Calu3 (cell line): ENCODE measurements around the gene FIS1. TPM values are rescaled to one million over a fixed set of nuclear protein-coding genes. Genes with fewer than 3 reads are reported as not detected.
"Not testable (repeated sequence)": the region's sequence is repeated elsewhere in the genome, so short reads cannot be mapped to it uniquely, and the experiment has no call there.

ENCODE experiments used
- BruUV-seq: library from RNA; stranded (reverse); fragments of 400-500 nt; replicated peaks from 2 replicates; lab custom pipeline; 2021; lab: Mats Ljungman, UMichigan
- CTCF ChIA-PET: fragments of 300-600 bp; sonication (Branson Sonifier 250); formaldehyde crosslinking; loops from one replicate; lab custom pipeline; 2022; ENCODE audit warnings: antibody characterized with exemption; lab: Charles Lee
- DNase-seq: peaks from one replicate; pipeline ENCODE4 v3.0.0; 2022
- H3K27ac Mint-ChIP-seq: one replicate; pipeline ENCODE4 v1.8.0; 2022; ENCODE audit warnings: mixed read lengths; ENCODE audit not compliant: unreplicated experiment
- H3K27me3 Mint-ChIP-seq: one replicate; pipeline ENCODE4 v1.8.0; 2022; ENCODE audit warnings: mixed read lengths; ENCODE audit not compliant: unreplicated experiment
- H3K36me3 Mint-ChIP-seq: one replicate; pipeline ENCODE4 v1.8.0; 2022; ENCODE audit warnings: mild to moderate bottlenecking, moderate library complexity, mixed read lengths; ENCODE audit not compliant: insufficient read depth, unreplicated experiment
- H3K4me1 Mint-ChIP-seq: one replicate; pipeline ENCODE4 v1.8.0; 2022; ENCODE audit warnings: mild to moderate bottlenecking, low read depth, mixed read lengths; ENCODE audit not compliant: unreplicated experiment
- H3K4me3 Mint-ChIP-seq: one replicate; pipeline ENCODE4 v1.8.0; 2022; ENCODE audit warnings: mild to moderate bottlenecking, low read depth, moderate library complexity, mixed read lengths; ENCODE audit not compliant: unreplicated experiment
- H3K9me3 Mint-ChIP-seq: one replicate; pipeline ENCODE4 v1.8.0; 2022; ENCODE audit warnings: low read depth, mixed read lengths; ENCODE audit not compliant: unreplicated experiment
- CTCF ChIP-seq: fragments of 200-600 bp; IDR thresholded peaks from one replicate; pipeline ENCODE4 v1.8.0; 2022; ENCODE audit warnings: antibody characterized with exemption; ENCODE audit not compliant: unreplicated experiment
- intact Hi-C: fragments of 100-400 bp; cut with micrococcal nuclease; formaldehyde crosslinking; loops from one replicate; pipeline ENCODE4 v1.10.0; 2022; ENCODE audit not compliant: unreplicated experiment
- total RNA-seq: library from RNA; stranded (reverse); gene quantifications from 2 replicates; pipeline ENCODE4 v1.2.3, GENCODE V29; 2022

Gene FIS1
- total RNA-seq, 1 experiment from 2014 or later = 83.8 TPM

- no TSS peak for BruUV-seq
- CTCF ChIA-PET = no interaction called here
- no peak for TF ChIP-seq CTCF
- Mint-ChIP-seq H3K9me3 (no peaks in the 10 kb centered on the region), H3K4me1 (no peaks in the 10 kb centered on the region), H3K27me3 (peaks cover 21% of the 10 kb centered on the region), H3K27ac (no peak overlapping the region), H3K36me3 (peaks cover 30% of the 10 kb centered on the region), H3K4me3 (no peak overlapping the region)
- intact Hi-C loops = no loop called here
- no peak for DNase-seq
Measured at GRCh38 chr7:101206665-101207042, 38.2 kb downstream of the FIS1 start.

GRCh38 chr7:101205901-101206664 is 38.8 kb downstream of the FIS1 start:
- no peaks in the 10 kb centered on the region for H3K4me1 Mint-ChIP-seq
- intact Hi-C loops = no loop called here
- CTCF ChIA-PET = no interaction called here
- H3K27ac Mint-ChIP-seq = no peak overlapping the region
- peaks cover 26% of the 10 kb centered on the region for H3K27me3 Mint-ChIP-seq
- H3K4me3 Mint-ChIP-seq = no peak overlapping the region
- TF ChIP-seq CTCF = no peak
- DNase-seq = no peak
- no peaks in the 10 kb centered on the region for H3K9me3 Mint-ChIP-seq
- peaks cover 30% of the 10 kb centered on the region for H3K36me3 Mint-ChIP-seq
- no TSS peak for BruUV-seq

GRCh38 chr7:101203740-101204738 is 40.8 kb downstream of the FIS1 start:
- BruUV-seq, CTCF ChIA-PET, H3K27ac Mint-ChIP-seq, H3K9me3 Mint-ChIP-seq, DNase-seq, H3K4me3 Mint-ChIP-seq, intact Hi-C loops, H3K4me1 Mint-ChIP-seq: not testable (repeated sequence)
- Mint-ChIP-seq H3K27me3 (peaks cover 38% of the 10 kb centered on the region), H3K36me3 (peaks cover 24% of the 10 kb centered on the region)

- intact Hi-C loops = no loop called here
- no peak overlapping the region for H3K4me3 Mint-ChIP-seq
- DNase-seq = no peak
- CTCF ChIA-PET = interaction anchor here (0.9 kb wide), 1 partner anchor 15 kb away, joined by 5 read pairs; the partner anchor contains the start of genes PLOD3 and ZNHIT1
- H3K36me3 Mint-ChIP-seq = peaks cover 10% of the 10 kb centered on the region
- no peaks in the 10 kb centered on the region for H3K4me1 Mint-ChIP-seq
- no peaks in the 10 kb centered on the region for H3K9me3 Mint-ChIP-seq
- TF ChIP-seq CTCF = no peak
- no TSS peak for BruUV-seq
- H3K27ac Mint-ChIP-seq = no peak overlapping the region
- H3K27me3 Mint-ChIP-seq = peaks cover 38% of the 10 kb centered on the region
Measured at GRCh38 chr7:101202603-101202918, 42.3 kb downstream of the FIS1 start.
